Breast epithelium (tissue), 4 donors: Measurements from ENCODE around the gene DCD. TPM values are rescaled to one million over a fixed set of nuclear protein-coding genes. Genes with fewer than 3 reads are reported as not detected.

ENCODE experiments used
- DNase-seq, 2 donors: peaks; one replicate each; pipeline ENCODE4 v3.0.0-alpha.2; 2019; ENCODE audit warnings: low spot score in 2 of 2
- H3K27ac ChIP-seq, 2 donors: fragments of 200-600 bp; sonication (generic) in 1 of 2; one replicate each; pipeline ENCODE4 v1.5.1; 2016 to 2019; ENCODE audit warnings: mild to moderate bottlenecking in 1 of 2
- H3K27me3 ChIP-seq, 2 donors: fragments of 200-600 bp; sonication (generic) in 1 of 2; one replicate each; pipeline versions ENCODE4 v1.5.1 to v1.6.0; 2017 to 2019; ENCODE audit warnings: control low read depth in 1 of 2, mild to moderate bottlenecking in 1 of 2
- H3K36me3 ChIP-seq: fragments of 200-600 bp; one replicate; pipeline ENCODE4 v1.5.1; 2019
- H3K4me1 ChIP-seq, 2 donors: fragments of 200-600 bp; sonication (generic); one replicate each; pipeline ENCODE4 v1.5.1; 2016 to 2019; ENCODE audit warnings: control low read depth in 1 of 2
- H3K4me3 ChIP-seq, 3 donors: fragments of 200-600 bp; sonication (generic); 1 replicate in 2 of 3; 2 replicates in 1 of 3; pipeline ENCODE4 v1.5.1; 2016 to 2019; ENCODE audit warnings: mild to moderate bottlenecking in 3 of 3, moderate library complexity in 2 of 3
- H3K9me3 ChIP-seq, 2 donors: fragments of 200-600 bp; sonication (generic) in 1 of 2; one replicate each; pipeline ENCODE4 v1.5.1; 2016 to 2019; ENCODE audit warnings: control low read depth in 1 of 2
- POLR2A ChIP-seq: fragments of 450-650 bp; IDR thresholded peaks from one replicate; pipeline ENCODE4 v1.6.1; 2016; ENCODE audit warnings: antibody characterized with exemption, mild to moderate bottlenecking, moderate library complexity
- POLR2AphosphoS5 ChIP-seq, 3 donors: sonication (generic); formaldehyde crosslinking; IDR thresholded peaks; one replicate each; pipeline ENCODE4 v1.6.1; 2017; ENCODE audit warnings: antibody characterized with exemption in 3 of 3
- intact Hi-C: fragments of 100-400 bp; cut with DNase I; formaldehyde crosslinking; loops from one replicate; pipeline ENCODE4 v1.15.1; 2023; ENCODE audit warnings: low total_unique reads
- total RNA-seq, 3 donors: library from RNA; depleted of rRNA; stranded (reverse); fragments of >200 nt; gene quantifications; one replicate each; pipeline ENCODE4 v1.1.0, GENCODE V29; 2016
- TF ChIP-seq, protein P1 (sequence below), 3 donors: fragments of 450-650 bp; IDR thresholded peaks; one replicate each; pipeline ENCODE4 v1.5.1; 2016 to 2017; ENCODE audit warnings: antibody characterized with exemption in 3 of 3, mild to moderate bottlenecking in 3 of 3, moderate library complexity in 3 of 3

The DCD gene
- total RNA-seq, 3 donors from 2014 or later: not detected

DNA sequence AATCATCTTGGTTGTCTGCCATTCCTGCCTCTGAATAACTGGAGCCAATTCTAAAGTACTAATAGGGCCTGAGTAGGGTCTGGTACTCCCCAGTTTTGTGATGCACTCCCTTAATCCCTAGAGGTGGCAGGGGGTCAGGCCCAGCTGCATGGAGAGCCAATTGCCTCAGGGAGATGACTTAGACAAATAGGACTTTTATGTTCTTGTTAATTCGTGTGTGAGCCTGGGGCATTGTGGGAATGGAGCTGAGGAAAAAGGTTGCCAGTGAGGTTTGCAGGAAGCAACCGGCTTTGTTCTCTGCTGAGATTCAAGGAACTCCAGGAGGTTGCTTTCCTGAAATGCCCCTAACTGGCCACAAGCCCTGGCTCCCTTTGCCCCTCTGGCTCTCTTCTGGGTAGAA, 6.8 kb upstream of the DCD start:
- peak overlapping the region; percentile 19 to 56 for H3K27ac ChIP-seq
- no peaks in the 10 kb centered on the region for H3K9me3 ChIP-seq
- no peak for DNase-seq
- no peaks in the 10 kb centered on the region for H3K27me3 ChIP-seq
- H3K4me1 ChIP-seq: no peaks in the 10 kb centered on the region
- H3K36me3 ChIP-seq: no peaks in the 10 kb centered on the region
- no peak overlapping the region for H3K4me3 ChIP-seq
- TF ChIP-seq POLR2AphosphoS5 (IDR thresholded peaks at IDR 0.05) (no peak), POLR2A (no peak)
- TF ChIP-seq, protein P1, sequence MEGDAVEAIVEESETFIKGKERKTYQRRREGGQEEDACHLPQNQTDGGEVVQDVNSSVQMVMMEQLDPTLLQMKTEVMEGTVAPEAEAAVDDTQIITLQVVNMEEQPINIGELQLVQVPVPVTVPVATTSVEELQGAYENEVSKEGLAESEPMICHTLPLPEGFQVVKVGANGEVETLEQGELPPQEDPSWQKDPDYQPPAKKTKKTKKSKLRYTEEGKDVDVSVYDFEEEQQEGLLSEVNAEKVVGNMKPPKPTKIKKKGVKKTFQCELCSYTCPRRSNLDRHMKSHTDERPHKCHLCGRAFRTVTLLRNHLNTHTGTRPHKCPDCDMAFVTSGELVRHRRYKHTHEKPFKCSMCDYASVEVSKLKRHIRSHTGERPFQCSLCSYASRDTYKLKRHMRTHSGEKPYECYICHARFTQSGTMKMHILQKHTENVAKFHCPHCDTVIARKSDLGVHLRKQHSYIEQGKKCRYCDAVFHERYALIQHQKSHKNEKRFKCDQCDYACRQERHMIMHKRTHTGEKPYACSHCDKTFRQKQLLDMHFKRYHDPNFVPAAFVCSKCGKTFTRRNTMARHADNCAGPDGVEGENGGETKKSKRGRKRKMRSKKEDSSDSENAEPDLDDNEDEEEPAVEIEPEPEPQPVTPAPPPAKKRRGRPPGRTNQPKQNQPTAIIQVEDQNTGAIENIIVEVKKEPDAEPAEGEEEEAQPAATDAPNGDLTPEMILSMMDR (IDR thresholded peaks at IDR 0.05): no peak
- intact Hi-C loops: no loop called here

DNA sequence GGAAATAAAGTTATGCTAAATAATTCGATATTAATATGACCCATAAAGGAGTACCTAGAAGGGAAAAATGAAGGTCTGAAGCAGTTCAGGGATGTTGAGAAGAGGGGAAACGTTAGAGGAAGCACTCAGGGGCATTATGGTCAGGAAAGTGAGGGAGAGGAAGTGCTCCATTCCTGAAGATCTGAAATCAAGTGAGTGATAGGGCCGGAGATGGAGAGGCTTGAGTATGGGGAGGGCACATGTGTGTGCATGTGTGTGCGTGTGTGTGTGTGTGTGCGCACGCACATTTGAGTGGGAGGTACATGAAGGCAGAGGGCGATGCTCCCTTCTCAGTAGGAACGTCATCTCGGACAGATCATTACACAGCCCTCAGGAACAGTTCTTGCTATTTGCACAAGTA, 4.9 kb upstream of the DCD start:
- intact Hi-C loops: no loop called here
- H3K4me3 ChIP-seq: no peak overlapping the region
- H3K27ac ChIP-seq: no peak overlapping the region
- H3K4me1 ChIP-seq: no peaks in the 10 kb centered on the region
- H3K36me3 ChIP-seq: no peaks in the 10 kb centered on the region
- H3K9me3 ChIP-seq: no peaks in the 10 kb centered on the region
- DNase-seq: no peak
- no peak for TF ChIP-seq POLR2AphosphoS5 (IDR thresholded peaks at IDR 0.05)
- TF ChIP-seq, protein P1 (IDR thresholded peaks at IDR 0.05): no peak
- no peak for TF ChIP-seq POLR2A
- no peaks in the 10 kb centered on the region for H3K27me3 ChIP-seq

DNA sequence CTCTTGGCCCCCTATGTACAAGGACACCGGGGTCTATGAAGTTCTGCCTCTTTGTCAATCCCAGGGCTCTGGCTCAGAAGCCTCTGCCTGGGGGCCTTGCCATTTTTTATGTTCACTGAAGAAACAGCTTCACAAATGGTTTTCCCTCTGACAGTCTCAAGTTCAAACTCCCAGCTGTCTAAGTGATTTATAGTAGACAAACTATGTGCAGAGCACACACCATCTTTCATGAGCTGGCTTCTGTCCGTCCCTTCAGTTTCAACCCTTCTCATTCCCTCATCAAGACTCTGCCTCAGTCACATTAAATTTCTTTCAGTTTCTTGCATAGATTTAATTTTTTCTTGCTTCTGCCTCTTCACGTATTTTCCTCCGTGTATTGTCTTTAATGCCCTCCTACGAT, 2.7 kb upstream of the DCD start:
- DNase-seq: no peak
- intact Hi-C loops: no loop called here
- TF ChIP-seq POLR2A: no peak
- TF ChIP-seq POLR2AphosphoS5 (IDR thresholded peaks at IDR 0.05): no peak
- TF ChIP-seq, protein P1 (IDR thresholded peaks at IDR 0.05): no peak
- Histone ChIP-seq H3K27ac (no peak overlapping the region), H3K36me3 (no peaks in the 10 kb centered on the region), H3K9me3 (no peaks in the 10 kb centered on the region), H3K4me1 (no peaks in the 10 kb centered on the region), H3K4me3 (no peak overlapping the region), H3K27me3 (no peaks in the 10 kb centered on the region)

DNA sequence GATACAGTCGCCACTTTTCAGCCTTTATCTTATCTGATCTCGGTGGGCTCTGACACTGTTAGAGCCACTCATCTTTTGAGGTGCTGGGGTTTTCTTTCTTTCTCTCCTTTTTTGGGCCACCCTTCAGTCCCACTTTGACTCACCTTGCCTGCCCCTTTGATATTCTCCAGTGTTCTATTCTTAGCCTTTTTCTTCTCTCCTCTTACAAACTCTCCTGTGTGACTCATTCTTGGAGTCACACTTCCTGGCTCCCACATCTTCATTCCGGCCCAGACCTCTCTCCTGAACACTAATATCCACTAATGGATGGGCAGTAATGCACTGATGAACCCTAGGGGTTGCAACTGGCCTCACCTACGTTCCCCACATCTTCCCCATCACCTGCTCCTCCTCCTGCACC, 2.2 kb upstream of the DCD start:
- DNase-seq: no peak
- no peak overlapping the region for H3K27ac ChIP-seq
- H3K27me3 ChIP-seq: peaks cover 0 to under 1% of the 10 kb centered on the region in 2 donors
- no peaks in the 10 kb centered on the region for H3K4me1 ChIP-seq
- no peaks in the 10 kb centered on the region for H3K9me3 ChIP-seq
- no peak overlapping the region for H3K4me3 ChIP-seq
- intact Hi-C loops: no loop called here
- TF ChIP-seq POLR2A: no peak
- TF ChIP-seq, protein P1 (IDR thresholded peaks at IDR 0.05): no peak
- TF ChIP-seq POLR2AphosphoS5 (IDR thresholded peaks at IDR 0.05): no peak
- H3K36me3 ChIP-seq: no peaks in the 10 kb centered on the region

DNA sequence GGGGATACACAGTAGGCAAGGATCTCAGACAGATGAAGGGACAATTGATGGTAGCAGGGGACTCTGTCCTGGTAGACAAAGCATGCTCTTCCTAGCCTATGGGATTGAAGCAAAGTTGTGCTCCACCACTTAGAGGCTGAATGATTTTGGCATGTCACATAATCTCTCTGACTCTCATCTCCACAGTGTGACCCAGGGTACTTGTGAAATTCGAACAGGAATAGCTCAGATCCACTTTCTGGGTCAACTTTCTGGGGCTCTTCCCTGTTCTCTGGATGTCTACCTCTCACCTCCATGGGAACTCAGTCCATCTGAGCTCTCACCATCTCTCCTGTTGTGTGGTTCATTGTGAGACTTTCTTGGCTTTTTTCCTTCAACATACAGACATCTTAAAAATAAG, 1.7 kb upstream of the DCD start:
- Histone ChIP-seq H3K27ac (no peak overlapping the region), H3K27me3 (peaks cover 0 to 4% of the 10 kb centered on the region in 2 donors), H3K4me3 (no peak overlapping the region), H3K9me3 (no peaks in the 10 kb centered on the region), H3K4me1 (no peaks in the 10 kb centered on the region), H3K36me3 (no peaks in the 10 kb centered on the region)
- TF ChIP-seq POLR2AphosphoS5 (IDR thresholded peaks at IDR 0.05) (no peak), POLR2A (no peak)
- TF ChIP-seq, protein P1 (IDR thresholded peaks at IDR 0.05): no peak
- no peak for DNase-seq
- intact Hi-C loops: no loop called here
